Measurements from ENCODE around the gene FGFR1OP2. TPM values are rescaled to one million over a fixed set of nuclear protein-coding genes. Genes with fewer than 3 reads are reported as not detected.

Gene FGFR1OP2
- total and polyA plus RNA-seq, 2 donors: 52.4 to 56.0 TPM

DNA sequence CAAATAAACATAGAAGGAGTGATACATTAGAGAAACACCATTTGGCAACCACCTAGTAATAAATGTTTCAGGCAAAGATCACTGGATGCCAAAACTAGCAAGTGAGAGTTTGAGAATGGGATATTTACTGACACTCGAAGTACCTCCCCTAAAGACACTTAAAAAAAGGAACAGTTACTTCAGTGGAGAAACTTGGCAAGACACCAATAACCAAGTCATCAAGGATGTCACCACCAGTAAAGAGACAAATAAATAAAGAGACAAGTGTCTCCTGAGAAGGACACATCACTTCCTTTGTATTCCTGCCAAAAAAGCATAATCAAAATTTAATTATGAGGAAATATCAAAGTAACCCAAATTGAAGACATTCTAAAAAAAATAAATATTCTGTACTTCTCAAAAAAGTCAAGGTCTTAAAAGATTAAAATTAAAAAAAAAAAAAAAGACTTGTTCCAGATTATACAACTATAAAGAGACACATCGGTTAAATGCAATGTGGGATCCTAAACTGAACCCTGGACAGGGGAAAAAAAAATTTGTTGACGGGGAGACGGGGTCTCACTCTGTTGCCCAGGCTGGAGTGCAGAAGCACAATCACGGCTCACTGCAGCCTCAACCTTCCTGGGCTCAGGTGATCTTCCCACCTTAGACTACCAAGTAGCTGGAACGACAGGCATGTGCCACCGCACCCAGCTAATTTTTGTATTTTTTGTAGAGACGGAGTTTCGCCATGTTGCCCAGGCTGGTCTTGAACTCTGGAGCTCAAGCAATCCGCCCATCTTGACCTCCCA lies 49.6 kb downstream of the FGFR1OP2 start:
- Histone ChIP-seq H3K9me3 (ENCODE audit: control insufficient read depth in 2 of 2, insufficient read depth in 1 of 2, low read length in 1 of 2) (no peaks in the 10 kb centered on the region), H3K27ac (ENCODE audit: low read depth in 1 of 2, low read length in 1 of 2) (no peak overlapping the region), H3K4me1 (ENCODE audit: control insufficient read depth in 2 of 2, insufficient read depth in 2 of 2, low read length in 2 of 2) (no peaks in the 10 kb centered on the region), H3K27me3 (ENCODE audit: control insufficient read depth in 2 of 2, insufficient read depth in 1 of 2, low read length in 1 of 2) (no peaks in the 10 kb centered on the region), H3K4me3 (ENCODE audit: low read length in 2 of 2) (no peak overlapping the region), H3K36me3 (ENCODE audit: control insufficient read depth in 2 of 2, insufficient read depth in 2 of 2, low read length in 1 of 2) (peaks cover 17 to 65% of the 10 kb centered on the region in 2 donors)
- DNase-seq (ENCODE audit: low read depth in 6 of 9, low spot score in 9 of 9): no peak
- WGBS: 89% methylated on average over 10 of the region's 10 CpGs

DNA sequence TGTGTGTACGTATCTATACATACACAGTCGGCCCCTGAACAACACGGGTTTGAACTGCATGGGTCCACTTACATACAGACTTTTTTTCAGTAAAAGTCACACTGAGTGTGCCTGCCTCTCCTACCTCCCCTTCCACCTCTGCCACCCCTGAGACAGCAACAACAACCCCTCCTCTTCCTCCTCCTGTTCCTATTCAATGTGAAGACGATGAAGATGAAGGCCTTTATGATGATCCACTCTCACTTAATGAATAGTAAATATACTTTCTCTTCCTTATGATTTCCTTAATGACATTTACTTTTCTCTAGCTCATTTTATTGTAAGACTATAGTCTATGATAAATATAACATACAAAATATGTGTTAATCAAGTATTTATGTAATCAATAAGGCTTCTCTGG lies 50.4 kb downstream of the FGFR1OP2 start:
- 97% methylated on average over 4 of the region's 4 CpGs for WGBS
- Histone ChIP-seq H3K4me3 (ENCODE audit: low read length in 2 of 2) (no peak overlapping the region), H3K9me3 (ENCODE audit: control insufficient read depth in 2 of 2, insufficient read depth in 1 of 2, low read length in 1 of 2) (no peaks in the 10 kb centered on the region), H3K36me3 (ENCODE audit: control insufficient read depth in 2 of 2, insufficient read depth in 2 of 2, low read length in 1 of 2) (peaks cover 22 to 66% of the 10 kb centered on the region in 2 donors), H3K27me3 (ENCODE audit: control insufficient read depth in 2 of 2, insufficient read depth in 1 of 2, low read length in 1 of 2) (no peaks in the 10 kb centered on the region), H3K4me1 (ENCODE audit: control insufficient read depth in 2 of 2, insufficient read depth in 2 of 2, low read length in 2 of 2) (no peaks in the 10 kb centered on the region), H3K27ac (ENCODE audit: low read depth in 1 of 2, low read length in 1 of 2) (no peak overlapping the region)
- DNase-seq (ENCODE audit: low read depth in 6 of 9, low spot score in 9 of 9): no peak

GRCh38 chr12:26989873-26990272 lies 51.6 kb downstream of the FGFR1OP2 start:
- 81% methylated on average over 4 of the region's 4 CpGs for WGBS
- Histone ChIP-seq H3K4me3 (ENCODE audit: low read length in 2 of 2) (no peak overlapping the region), H3K36me3 (ENCODE audit: control insufficient read depth in 2 of 2, insufficient read depth in 2 of 2, low read length in 1 of 2) (peaks cover 26 to 68% of the 10 kb centered on the region in 2 donors), H3K27me3 (ENCODE audit: control insufficient read depth in 2 of 2, insufficient read depth in 1 of 2, low read length in 1 of 2) (no peaks in the 10 kb centered on the region), H3K9me3 (ENCODE audit: control insufficient read depth in 2 of 2, insufficient read depth in 1 of 2, low read length in 1 of 2) (no peaks in the 10 kb centered on the region), H3K27ac (ENCODE audit: low read depth in 1 of 2, low read length in 1 of 2) (no peak overlapping the region), H3K4me1 (ENCODE audit: control insufficient read depth in 2 of 2, insufficient read depth in 2 of 2, low read length in 2 of 2) (no peaks in the 10 kb centered on the region)
- no peak for DNase-seq (ENCODE audit: low read depth in 6 of 9, low spot score in 9 of 9)

- H3K36me3 ChIP-seq (ENCODE audit: control insufficient read depth in 2 of 2, insufficient read depth in 2 of 2, low read length in 1 of 2): peaks cover 28 to 72% of the 10 kb centered on the region in 2 donors
Measured at GRCh38 chr12:26991826-26992225, 53.6 kb downstream of the FGFR1OP2 start.

GRCh38 chr12:26994109-26994508 lies 55.8 kb downstream of the FGFR1OP2 start:
- H3K27ac ChIP-seq (ENCODE audit: low read depth in 1 of 2, low read length in 1 of 2): no peak overlapping the region
- no peaks in the 10 kb centered on the region for H3K9me3 ChIP-seq (ENCODE audit: control insufficient read depth in 2 of 2, insufficient read depth in 1 of 2, low read length in 1 of 2)
- no peak for DNase-seq (ENCODE audit: low read depth in 6 of 9, low spot score in 9 of 9)
- H3K27me3 ChIP-seq (ENCODE audit: control insufficient read depth in 2 of 2, insufficient read depth in 1 of 2, low read length in 1 of 2): no peaks in the 10 kb centered on the region
- no peaks in the 10 kb centered on the region for H3K4me1 ChIP-seq (ENCODE audit: control insufficient read depth in 2 of 2, insufficient read depth in 2 of 2, low read length in 2 of 2)
- WGBS: 96% methylated on average over 1 of the region's 1 CpG
- peaks cover 26 to 73% of the 10 kb centered on the region in 2 donors for H3K36me3 ChIP-seq (ENCODE audit: control insufficient read depth in 2 of 2, insufficient read depth in 2 of 2, low read length in 1 of 2)
- no peak overlapping the region for H3K4me3 ChIP-seq (ENCODE audit: low read length in 2 of 2)

More at GRCh38 chr12:26991826-26992225, 53.6 kb downstream of the FGFR1OP2 start:
- WGBS: 98% methylated on average over 4 of the region's 4 CpGs
- DNase-seq (ENCODE audit: low read depth in 6 of 9, low spot score in 9 of 9): no peak
- no peaks in the 10 kb centered on the region for H3K9me3 ChIP-seq (ENCODE audit: control insufficient read depth in 2 of 2, insufficient read depth in 1 of 2, low read length in 1 of 2)
- no peaks in the 10 kb centered on the region for H3K27me3 ChIP-seq (ENCODE audit: control insufficient read depth in 2 of 2, insufficient read depth in 1 of 2, low read length in 1 of 2)
- no peaks in the 10 kb centered on the region for H3K4me1 ChIP-seq (ENCODE audit: control insufficient read depth in 2 of 2, insufficient read depth in 2 of 2, low read length in 2 of 2)
- H3K4me3 ChIP-seq (ENCODE audit: low read length in 2 of 2): no peak overlapping the region
- H3K27ac ChIP-seq (ENCODE audit: low read depth in 1 of 2, low read length in 1 of 2): no peak overlapping the region

DNA sequence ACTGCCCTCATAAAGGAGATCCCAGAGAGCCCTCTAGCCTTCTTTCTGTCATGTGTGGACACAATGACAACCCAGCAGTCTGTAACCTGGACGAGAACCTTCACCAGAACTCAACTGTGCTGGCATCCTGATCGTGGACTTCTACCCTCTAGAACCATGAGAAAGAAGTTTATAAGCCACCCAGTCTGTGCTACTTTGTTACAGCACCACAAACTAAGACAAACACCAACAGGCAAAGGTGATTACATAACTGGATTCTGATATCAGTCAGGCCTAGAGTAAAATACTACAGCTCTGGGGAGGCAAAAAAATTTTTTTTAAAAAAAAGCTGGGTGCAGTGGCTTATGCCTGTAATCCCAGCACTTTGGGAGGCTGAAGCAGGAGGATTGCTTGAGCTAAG lies 57.4 kb downstream of the FGFR1OP2 start:
- no peak overlapping the region for H3K4me3 ChIP-seq (ENCODE audit: low read length in 2 of 2)
- peaks cover 30 to 68% of the 10 kb centered on the region in 2 donors for H3K36me3 ChIP-seq (ENCODE audit: control insufficient read depth in 2 of 2, insufficient read depth in 2 of 2, low read length in 1 of 2)
- no peak overlapping the region for H3K27ac ChIP-seq (ENCODE audit: low read depth in 1 of 2, low read length in 1 of 2)
- no peaks in the 10 kb centered on the region for H3K9me3 ChIP-seq (ENCODE audit: control insufficient read depth in 2 of 2, insufficient read depth in 1 of 2, low read length in 1 of 2)
- H3K27me3 ChIP-seq (ENCODE audit: control insufficient read depth in 2 of 2, insufficient read depth in 1 of 2, low read length in 1 of 2): no peaks in the 10 kb centered on the region
- no peak for DNase-seq (ENCODE audit: low read depth in 6 of 9, low spot score in 9 of 9)
- no peaks in the 10 kb centered on the region for H3K4me1 ChIP-seq (ENCODE audit: control insufficient read depth in 2 of 2, insufficient read depth in 2 of 2, low read length in 2 of 2)
- WGBS: 98% methylated on average over 2 of the region's 2 CpGs

DNA sequence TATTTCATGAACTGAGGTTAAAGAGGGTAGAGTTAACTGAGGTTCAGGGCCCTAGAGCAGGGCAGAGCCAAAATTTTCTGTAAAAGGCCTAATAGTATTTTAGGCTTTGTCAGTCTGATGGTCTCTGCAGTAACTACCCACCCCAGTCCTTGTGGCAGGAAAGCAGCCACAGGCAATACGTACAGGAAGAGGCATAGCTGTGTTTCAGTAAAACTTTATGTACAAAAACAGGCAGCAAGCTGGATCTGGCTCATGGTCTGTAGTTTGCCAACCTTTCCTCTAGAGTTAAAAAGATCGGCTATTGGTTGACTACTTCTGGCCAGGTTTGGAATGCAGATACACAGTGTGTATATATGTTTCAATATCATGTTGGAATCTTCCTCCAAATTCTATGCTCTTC lies 58.7 kb downstream of the FGFR1OP2 start:
- Histone ChIP-seq H3K36me3 (ENCODE audit: control insufficient read depth in 2 of 2, insufficient read depth in 2 of 2, low read length in 1 of 2) (peaks cover 30 to 71% of the 10 kb centered on the region in 2 donors), H3K4me3 (ENCODE audit: low read length in 2 of 2) (no peak overlapping the region), H3K4me1 (ENCODE audit: control insufficient read depth in 2 of 2, insufficient read depth in 2 of 2, low read length in 2 of 2) (peaks cover 0 to 3% of the 10 kb centered on the region in 2 donors), H3K27me3 (ENCODE audit: control insufficient read depth in 2 of 2, insufficient read depth in 1 of 2, low read length in 1 of 2) (no peaks in the 10 kb centered on the region), H3K9me3 (ENCODE audit: control insufficient read depth in 2 of 2, insufficient read depth in 1 of 2, low read length in 1 of 2) (no peaks in the 10 kb centered on the region), H3K27ac (ENCODE audit: low read depth in 1 of 2, low read length in 1 of 2) (no peak overlapping the region)
- WGBS: 74% methylated on average over 2 of the region's 2 CpGs
- DNase-seq (ENCODE audit: low read depth in 6 of 9, low spot score in 9 of 9): no peak

DNA sequence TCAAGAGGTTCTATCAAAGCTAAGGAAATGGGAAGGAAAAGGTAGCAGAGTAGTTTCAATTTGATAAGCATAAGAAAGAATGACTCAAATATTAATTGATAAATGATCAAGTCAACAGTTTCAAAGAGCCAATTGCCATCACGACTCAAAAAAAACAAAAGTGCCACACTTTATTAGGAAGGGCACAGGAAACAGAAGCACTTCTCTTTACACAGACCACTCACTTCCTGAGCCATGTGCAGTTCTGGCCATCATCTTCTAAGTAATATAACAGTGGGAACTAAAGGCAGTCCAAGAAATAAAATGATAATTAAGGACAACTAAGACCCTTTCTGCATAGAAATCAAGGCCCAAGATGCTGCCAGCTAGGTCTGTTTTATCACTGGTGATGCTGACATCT lies 62.7 kb downstream of the FGFR1OP2 start:
- Histone ChIP-seq H3K27me3 (ENCODE audit: control insufficient read depth in 2 of 2, insufficient read depth in 1 of 2, low read length in 1 of 2) (no peaks in the 10 kb centered on the region), H3K27ac (ENCODE audit: low read depth in 1 of 2, low read length in 1 of 2) (no peak overlapping the region), H3K9me3 (ENCODE audit: control insufficient read depth in 2 of 2, insufficient read depth in 1 of 2, low read length in 1 of 2) (no peaks in the 10 kb centered on the region), H3K4me1 (ENCODE audit: control insufficient read depth in 2 of 2, insufficient read depth in 2 of 2, low read length in 2 of 2) (peaks cover 0 to 7% of the 10 kb centered on the region in 2 donors), H3K4me3 (ENCODE audit: low read length in 2 of 2) (no peak overlapping the region), H3K36me3 (ENCODE audit: control insufficient read depth in 2 of 2, insufficient read depth in 2 of 2, low read length in 1 of 2) (peaks cover 11 to 43% of the 10 kb centered on the region in 2 donors)
- no peak for DNase-seq (ENCODE audit: low read depth in 6 of 9, low spot score in 9 of 9)
- 26% methylated on average over 1 of the region's 1 CpG for WGBS

GRCh38 chr12:27001663-27002062 lies 63.4 kb downstream of the FGFR1OP2 start:
- 81% methylated on average over 5 of the region's 5 CpGs for WGBS
- no peaks in the 10 kb centered on the region for H3K9me3 ChIP-seq (ENCODE audit: control insufficient read depth in 2 of 2, insufficient read depth in 1 of 2, low read length in 1 of 2)
- H3K4me3 ChIP-seq (ENCODE audit: low read length in 2 of 2): no peak overlapping the region
- H3K36me3 ChIP-seq (ENCODE audit: control insufficient read depth in 2 of 2, insufficient read depth in 2 of 2, low read length in 1 of 2): peaks cover 11 to 37% of the 10 kb centered on the region in 2 donors
- no peak for DNase-seq (ENCODE audit: low read depth in 6 of 9, low spot score in 9 of 9)
- H3K27me3 ChIP-seq (ENCODE audit: control insufficient read depth in 2 of 2, insufficient read depth in 1 of 2, low read length in 1 of 2): no peaks in the 10 kb centered on the region
- no peak overlapping the region for H3K27ac ChIP-seq (ENCODE audit: low read depth in 1 of 2, low read length in 1 of 2)
- H3K4me1 ChIP-seq (ENCODE audit: control insufficient read depth in 2 of 2, insufficient read depth in 2 of 2, low read length in 2 of 2): peaks cover 0 to 7% of the 10 kb centered on the region in 2 donors

All from thymus (tissue), 11 donors.